RPMI8226 (cell line): ENCODE measurements around the gene ZMIZ1.

Source experiments
- DNase-seq: peaks from one replicate; pipeline ENCODE4 v3.0.0-alpha.2; 2015

ZMIZ1 gene

DNA sequence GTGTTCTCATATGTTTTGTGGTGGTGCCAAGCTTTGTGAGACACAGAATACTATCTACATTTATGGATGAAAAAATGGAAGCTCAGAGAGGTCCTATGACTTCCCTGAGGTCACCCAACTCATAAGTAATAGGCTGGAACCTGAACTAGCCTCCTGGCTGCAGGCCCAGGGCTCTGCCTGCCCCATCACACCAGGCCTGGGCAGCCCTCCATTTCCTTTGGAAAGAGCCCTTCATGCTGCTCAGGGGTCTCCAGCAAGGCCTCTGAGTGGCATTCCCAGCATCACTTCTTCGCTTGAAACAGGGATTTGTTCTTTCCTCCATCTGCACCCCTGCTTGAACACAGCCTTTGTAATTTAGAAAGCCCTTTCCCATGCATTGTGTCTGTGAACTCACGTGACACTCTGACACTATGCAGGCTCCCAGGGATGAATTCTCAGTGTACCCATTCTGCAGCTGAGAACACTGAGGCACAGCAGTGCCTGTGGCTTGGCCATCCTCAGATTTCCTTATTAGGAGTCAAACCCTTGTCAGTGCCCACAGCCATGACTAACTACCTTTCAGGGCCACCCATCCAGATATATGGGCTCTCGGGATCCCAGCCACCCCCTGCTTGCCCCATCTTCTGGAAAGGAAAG, 150.7 kb downstream of the ZMIZ1 start:
- DNase-seq = no peak

DNA sequence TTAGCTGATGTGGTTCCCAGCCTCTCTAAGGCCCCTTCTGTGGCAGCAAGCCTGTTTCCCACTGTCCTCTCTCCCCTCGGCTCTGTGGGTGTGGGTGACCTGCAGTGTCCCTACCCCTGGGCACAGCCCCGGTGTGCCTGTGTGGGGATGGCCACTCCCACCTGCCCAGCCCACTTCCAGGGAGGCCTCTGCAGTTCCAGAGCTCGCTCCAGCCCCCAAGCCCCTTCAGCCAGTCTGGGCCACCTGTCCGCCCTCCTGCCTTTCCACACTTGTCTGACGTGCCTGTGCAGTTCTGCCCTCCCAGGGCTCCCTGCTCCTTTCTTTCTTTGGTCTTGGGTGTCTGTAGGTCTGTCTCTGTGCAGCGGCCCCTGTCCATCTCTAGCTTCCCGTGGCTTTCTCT, 151.5 kb downstream of the ZMIZ1 start:
- DNase-seq = no peak

DNA sequence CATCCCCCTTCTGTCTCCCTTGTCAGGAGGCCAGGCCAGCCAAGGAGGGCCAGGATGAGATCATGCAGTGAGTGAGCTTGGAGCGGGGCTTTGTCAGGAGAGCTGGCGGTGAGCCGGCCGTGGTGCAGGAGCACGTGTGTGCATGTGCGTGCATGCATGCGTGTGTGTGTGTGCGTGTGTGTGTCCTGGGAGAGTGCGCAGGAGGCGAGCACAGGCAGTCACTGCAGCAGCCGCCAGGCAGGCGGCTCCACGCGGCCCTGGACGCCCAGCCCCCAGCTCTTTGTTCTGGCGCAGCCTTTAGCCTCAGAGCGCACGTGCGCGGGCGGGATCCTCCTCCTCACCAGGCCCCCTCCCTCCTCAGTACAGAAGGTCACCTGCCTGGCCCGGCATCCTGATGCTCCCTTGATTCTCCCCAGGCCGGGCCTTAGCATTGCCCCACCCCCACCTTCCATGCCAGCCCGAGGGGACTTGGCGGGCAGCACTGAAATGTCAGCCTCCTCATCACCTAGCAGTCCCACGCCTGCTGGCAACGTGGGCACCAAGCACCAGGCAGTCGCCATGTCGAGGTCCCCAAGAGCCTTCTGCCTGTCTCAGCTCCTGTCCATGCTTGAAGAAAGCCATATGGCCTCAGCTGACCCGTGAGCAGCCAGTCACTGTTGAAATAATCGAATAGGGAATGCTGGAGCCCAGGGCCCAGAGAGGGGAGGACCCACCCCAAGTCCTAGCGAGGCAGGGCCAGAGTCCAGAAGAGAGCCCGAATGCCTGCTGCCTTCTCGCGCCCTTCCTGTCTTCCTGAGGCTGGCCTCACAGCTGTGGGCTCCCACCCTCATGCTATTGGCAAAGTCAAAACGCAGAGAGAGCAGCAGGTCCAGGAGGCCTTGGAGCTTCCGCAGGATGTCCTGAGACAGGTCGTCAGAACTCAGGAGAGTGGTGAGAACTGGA, 152.6 kb downstream of the ZMIZ1 start:
- no peak for DNase-seq

DNA sequence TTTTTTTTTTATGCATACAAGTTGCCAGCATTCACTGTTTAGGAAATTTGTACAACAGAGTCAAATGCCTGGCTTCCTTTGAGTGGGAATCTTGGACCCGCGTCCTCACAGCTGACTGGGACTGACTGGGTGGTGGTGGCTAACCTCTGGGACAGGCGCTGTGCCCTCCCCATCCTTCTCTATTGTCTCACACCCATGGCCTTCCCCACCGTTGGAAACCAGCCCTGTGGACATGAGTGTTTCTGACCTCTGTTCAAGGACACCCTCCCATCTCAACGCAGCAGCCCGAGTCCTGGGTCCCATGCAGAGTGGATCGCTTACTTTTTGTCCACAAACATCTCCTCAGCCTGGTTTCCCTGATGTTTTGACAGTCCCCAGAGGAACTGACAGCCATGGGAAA, 153.4 kb downstream of the ZMIZ1 start:
- DNase-seq = no peak

DNA sequence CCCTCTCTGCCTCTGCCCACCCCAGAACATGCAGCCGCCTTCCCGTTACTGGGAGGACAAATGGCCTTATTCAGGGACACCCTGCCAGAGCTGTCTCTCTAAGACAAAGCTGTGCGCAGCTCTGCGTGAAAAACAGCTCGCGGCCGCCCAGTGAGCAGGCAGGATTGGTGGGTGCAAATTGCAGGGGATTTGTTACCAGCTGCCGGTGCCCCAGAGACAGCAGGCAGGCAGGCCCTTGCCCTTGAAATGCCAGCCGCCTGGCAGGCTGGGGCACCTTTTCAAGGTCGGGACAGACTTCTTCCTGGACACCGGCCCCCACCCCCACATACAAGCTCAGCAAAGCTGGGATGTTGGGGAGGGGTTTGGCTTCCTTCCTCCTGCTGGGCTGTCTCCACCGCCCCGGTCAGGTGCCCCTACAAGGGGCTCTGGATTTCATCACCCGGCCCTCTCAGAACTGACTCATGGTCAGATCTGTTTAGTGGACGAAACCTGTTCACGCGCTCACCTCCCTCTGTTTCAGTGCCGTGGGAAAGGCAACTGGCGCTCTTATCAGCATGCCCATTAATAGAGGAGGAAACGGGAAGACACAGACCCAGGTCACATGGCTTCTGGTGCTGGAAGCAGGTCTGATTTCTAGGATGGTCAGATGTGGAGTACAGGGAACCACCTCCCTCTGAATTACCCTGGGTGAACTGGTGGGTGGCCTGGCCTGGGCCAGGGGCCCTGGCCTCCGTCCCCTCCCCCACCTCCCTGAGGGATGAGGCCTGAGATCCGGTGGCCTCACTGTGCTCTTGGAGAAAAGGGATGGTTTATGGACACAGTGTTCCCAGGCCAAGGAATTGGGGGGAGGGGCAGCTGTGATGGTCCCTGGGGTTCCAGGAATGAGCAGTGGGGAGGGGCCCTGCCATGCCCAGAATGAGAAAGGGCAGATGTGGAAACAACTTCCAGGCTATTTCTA, 154.6 kb downstream of the ZMIZ1 start:
- no peak for DNase-seq

DNA sequence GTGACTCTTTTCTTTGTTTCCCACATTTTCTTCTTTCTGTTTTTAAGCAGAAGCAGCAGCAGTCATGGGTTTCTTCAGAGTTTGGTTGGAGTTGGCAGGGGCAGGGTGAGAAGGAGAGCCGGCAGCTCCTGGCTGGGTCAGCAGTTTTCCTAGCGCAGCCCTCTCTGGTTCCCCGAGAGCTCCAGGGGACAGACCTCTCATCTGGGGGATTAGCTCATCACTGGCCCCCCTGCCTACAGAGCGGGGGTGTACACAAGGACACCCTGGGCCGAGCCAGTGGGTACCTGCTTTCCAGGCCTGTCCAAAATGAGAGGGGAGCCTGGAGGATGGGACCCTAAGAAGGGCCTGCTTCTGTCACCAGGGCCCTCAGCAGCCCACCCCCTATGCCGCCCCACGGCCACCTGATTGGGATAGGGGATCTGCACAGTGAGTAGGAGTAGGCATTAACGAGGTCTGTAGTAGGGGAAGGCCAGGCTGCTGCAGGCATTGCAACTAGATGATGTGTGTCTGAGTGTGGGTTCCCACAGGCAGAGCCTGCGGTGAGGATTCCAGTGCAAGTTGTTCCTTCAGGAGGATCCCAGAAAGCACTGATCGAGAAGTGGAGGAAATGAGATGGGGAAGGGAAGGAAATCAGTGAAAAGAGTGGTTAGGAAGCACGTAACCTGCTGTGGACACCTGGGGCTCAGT, 155.6 kb downstream of the ZMIZ1 start:
- no peak for DNase-seq

DNA sequence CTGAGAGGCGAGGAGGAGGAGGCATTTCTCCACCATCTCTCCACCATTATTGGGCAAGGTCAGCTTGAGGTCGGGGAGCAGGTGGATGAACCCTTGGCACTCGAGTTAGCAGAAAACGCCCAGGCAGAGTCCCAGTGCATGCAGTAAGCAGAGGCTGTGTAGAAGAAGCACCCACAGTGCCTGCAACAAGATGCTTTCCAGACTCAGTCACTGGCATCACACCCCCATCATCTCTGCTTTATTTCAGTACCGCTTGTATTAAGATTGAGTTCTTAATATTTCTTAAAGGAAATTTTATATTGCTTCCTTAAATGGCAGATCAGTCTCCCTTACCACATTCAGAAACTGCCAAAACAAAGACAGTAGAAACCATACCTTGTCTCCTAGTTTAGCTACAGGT, 156.2 kb downstream of the ZMIZ1 start:
- DNase-seq = no peak

DNA sequence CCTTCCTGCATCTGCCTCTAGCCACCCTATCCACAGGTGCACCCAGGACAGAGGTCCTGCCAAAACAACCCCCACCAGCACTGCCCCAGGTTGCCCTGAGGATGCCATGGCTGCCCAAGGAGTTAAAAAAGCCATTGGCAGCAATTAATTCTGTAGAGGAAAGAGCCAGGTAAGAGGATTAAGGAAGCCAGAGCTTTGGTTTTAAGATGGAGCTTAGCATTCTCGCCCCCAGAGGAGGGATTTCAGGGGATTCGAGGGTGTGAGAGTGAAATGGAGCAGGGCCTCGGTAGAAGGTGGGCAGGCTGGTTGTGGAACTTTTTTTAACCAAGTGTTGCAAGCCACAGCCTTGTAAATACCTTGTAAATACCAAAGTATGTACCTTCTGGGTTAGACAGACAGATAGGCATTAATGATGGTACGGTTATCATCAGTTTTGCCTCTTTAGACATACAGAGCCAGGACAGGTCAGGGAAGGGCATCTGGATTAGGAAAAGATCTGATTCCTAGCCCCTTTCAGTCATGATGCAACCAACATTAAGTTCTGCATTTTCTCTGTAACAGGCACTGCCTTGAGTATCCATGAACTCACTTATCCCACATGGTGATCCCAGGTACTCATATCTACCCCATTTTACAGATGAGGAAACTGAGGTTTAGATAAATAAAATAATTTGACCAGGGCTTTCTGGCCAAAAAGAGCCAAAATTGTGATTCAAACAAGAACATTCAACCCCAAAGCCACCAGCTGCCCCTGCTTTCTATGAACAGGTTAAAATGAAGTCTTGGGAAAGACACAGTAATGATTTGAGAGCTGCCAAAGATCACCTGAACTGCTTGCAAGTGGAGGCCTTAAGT, 157.9 kb downstream of the ZMIZ1 start:
- no peak for DNase-seq

DNA sequence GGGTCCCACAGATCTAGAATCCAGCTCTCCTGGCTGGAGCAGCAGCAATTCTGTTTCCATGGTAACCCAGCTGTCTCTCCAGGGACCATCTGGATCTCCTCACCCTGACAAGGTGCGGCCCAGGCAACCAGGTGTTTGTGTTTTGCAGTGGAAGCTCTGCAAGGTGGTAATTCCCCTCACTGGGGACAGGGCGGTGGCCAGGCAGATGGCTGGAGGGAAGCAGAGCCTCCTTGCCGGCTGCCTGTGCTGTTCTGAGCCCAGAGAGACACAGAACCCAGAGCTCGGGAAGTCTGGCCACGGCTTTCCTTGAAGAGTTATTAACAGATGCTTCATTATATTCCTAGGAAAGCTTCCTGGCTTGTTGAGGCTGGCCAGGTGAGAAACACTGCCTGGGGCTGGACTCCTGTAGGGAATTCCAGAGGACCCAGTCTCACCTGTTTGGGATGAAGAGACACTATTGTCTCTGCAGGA, 160.3 kb downstream of the ZMIZ1 start:
- DNase-seq = peak; percentile 27

DNA sequence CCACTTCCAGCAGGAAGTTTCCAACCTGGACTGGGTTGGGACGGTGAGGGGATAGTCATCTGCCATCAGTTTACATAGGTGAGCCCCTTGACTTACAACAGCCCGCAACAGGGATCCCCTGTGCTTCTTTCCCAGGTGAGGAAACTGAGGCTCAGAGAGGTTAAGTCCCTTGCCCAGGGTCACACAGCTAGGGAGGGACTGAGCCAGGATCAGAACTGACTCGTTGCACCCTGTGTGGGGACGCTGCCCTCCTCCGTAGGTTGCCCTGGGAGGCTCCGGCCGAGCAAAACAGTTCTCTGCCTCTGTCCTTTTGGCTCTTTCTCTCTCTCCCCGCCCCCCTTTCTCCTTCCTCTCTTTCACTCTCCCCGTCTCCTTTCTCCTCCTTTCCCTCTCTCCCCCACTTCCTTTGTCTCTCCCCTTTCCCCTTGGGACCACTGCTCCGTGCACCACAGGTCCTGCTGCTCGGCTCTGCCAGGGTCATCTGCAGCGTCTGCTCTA, 161.1 kb downstream of the ZMIZ1 start:
- no peak for DNase-seq

DNA sequence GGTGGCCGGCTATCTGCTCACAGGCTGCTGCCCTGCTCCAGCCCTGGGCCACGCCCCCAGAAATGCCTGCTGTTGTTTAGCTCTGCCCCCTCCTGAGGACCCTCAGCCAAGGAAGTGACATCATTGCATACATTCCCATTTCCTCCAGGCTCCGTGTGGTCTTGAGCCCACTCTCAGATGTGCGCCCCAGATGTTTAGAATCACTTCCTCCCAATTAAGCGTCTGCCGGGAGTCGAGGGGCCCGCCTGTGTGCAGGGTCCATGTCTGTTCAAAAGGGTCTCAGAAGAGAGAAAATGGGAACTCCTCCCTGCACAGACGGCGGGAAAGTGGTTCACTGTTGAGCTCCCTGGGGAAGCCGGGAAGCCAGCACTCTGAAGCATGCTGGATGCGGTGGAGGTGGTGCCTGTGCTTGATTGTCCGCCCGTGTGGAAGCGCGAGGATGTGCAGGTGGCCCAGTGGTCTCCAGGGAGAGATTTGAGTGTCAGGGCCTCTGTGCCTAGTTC, 161.6 kb downstream of the ZMIZ1 start:
- DNase-seq = no peak

DNA sequence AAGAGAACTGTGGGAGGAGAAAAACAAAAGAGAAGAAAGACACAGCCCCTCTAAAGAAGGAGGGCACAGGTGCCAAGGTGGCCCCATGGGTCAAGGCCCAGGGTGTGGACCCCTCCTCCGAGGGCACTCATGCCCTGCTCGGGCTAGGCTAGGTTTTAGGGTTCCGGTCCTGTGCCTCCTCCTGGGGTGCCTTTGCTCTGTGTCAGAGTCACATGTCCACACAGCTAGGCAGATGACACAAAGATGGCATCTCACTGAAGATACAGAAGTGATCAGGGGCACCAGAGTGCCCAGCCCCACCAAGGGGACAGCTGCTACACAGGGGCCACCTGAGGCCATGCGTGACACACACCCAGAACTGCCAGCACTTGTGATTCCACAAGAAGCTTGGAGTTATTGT, 162.1 kb downstream of the ZMIZ1 start:
- DNase-seq = no peak

DNA sequence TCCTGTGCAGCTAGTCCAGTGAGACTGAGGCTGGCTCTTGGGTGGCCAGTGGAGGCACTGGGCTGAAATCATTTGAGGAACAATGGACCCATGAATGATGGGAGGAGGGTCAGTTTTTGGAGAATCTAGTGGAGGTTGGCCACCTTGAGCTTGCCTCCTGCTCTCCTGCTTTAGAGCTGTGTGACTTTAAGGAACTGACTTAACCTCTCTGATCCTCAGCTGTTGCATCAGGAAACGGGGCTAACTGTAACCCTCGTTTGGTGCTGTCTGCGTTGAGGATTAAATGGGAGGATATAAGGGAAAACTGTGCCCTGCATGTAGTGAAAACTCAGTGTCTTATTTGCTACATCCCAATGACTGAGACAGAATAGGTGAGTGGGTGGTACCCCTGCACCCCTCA, 163.1 kb downstream of the ZMIZ1 start:
- DNase-seq = no peak

DNA sequence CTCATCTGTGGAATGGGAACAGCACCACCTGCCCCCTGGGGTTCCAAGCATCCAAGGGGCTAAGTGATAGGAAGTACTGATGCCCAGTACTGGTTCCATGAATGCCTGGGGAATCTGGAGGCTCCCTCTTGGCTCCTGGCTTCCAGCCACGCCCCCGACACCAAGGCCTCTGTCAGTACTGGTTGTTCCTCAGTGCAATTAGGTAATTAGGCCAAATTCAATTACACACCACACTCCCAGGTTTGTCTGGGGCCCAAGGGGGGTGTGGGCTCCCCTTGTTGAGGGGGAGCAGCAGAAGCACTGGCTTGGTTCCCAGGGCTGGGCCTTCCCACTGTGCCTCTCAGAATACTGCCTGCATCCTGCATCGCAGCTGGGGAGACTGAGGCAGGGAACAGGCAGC, 164.1 kb downstream of the ZMIZ1 start:
- DNase-seq = no peak

DNA sequence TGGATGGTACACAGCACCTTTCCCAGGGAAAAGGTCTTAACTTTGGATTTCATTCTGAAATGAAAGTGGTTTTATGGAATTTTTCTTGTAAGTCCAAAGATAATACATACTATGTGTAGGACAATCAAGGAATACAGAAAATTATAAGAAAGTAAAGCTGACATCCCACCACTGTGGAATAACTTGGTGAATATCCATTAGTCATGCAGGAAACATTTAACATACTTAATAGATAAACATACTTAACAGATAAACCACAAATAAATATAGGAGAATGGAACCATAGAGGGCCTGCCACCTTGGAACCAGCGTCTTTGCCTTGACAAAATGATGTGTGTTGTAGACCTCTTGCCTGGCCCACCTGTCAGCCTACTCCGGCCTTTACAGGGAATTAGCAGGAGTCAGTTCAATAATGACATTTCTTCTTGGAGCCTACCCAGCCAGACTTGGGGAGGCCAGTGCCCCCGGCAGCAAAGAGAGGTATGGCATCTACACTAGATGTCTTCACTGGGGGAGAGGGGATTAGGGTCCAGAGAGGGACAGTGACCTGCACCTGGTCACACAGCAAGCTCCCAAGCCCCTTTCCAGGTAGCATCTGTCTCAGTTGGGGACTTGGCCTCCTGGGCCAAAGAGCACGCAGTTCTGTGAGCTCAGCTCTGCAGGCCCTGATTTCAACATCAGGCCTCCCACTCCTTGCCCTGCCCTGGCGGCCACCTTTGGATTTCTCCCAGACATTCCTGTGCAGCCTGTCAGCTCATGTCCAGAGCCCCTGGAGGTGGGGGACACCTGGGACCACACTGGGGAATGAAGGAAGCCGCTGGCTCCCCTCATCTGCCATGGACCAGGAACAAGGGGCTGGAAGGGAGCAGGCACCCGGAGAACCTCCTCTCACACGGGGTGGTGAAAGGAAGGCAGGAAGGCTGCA, 165.9 kb downstream of the ZMIZ1 start:
- DNase-seq = no peak

DNA sequence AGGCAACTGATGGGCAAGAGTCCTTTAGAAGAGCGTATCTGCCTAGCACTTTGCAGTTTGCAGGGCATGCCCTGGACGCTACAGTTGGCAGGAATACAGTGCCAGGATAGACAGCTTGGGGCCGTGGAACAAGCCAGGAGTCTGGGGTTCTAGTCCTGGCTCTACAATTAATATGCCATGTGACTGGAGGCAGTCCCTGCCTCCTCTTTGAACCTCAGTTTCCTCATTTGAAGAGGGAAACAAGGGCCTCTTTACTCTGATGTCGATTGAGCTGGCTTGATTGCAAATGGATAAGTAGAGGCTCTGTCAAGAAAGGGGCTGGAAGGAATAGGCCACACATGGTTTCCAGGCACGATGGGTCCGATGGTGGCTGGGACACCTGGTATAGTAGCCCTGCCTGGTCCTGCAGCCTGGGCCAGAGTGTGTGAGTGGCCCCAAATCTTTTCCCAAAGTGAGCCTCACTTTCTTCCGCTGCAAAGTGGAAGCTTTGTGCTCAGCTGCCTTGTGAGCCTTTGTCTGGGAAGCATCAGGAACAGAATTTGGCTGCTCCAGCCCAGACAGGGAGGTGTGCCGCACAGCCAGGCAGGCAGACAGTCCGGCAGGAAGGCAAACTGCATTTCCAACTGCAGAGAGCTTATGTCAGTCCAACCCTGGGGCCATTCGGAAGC, 167.1 kb downstream of the ZMIZ1 start:
- DNase-seq = no peak

DNA sequence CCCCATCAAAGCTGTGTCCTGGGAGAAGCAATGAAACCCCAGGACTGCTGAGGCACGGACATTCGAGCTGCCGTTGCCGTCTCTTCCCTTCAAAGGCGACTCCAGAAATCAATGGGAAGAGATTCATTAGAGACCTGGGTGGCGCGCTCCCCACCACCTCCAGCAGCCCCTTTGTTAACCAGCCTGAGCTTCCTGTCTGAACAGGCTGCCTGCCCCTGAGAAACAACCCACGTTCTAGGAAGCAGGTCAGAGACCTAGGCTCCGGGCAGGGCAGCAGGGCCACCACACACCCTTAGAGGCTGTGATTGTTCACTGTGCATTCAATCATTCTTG, 167.6 kb downstream of the ZMIZ1 start:
- no peak for DNase-seq

DNA sequence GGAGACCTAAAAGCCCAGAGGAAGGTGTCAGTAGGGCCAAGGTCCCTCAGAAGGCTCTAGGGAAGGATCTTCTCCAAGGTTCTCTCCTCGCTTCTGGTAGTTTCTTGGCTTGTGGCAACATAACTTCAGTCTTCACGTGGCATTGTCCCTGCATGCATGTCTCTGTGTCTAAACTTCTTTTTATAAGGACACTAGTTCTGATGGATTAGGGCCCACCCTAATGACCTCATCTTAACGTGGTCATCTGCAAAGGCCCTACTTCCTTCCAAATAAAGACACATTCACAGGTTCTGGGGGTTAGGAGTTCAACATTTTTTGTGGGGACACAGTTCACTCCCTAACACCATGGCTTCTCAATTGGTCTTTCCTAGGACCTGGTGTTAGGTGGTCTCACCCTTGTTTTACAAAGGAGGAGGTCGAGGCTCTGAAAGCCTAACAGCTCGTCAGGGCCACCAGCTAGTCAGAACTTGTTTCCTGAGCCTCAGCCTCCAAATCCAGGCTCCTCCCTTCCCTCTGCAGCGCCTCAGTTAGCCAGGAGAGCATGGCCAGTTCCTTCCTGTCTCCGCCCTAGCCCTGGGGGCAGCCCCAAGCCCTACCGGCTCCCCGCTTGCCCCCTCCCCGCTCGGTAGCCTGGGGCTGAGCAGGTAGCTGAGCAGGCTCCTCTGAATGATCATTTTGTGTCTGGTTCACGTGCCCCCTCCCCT, 168.8 kb downstream of the ZMIZ1 start:
- DNase-seq = no peak

DNA sequence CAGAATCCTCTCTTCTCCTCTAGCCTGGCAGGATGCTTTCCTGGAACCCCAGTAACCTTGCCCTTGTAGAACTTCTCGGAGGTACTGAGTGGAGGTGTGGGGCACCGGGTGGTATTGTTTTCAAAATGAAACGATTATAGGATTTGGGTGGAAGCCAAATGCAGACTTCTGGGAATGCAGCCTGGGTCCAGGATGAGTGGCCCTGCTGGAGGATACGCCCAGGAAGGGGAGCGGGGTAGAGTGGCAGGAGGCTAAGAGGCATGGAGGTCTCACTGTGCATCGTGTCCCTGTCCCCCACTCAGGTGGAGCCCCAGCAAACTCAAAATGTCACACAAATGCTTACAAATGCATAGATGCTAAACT, 169.4 kb downstream of the ZMIZ1 start:
- no peak for DNase-seq
